ENCODE data around the gene KLHL22.

GRCh38 chr22:20531154-20531403 lies 35.5 kb upstream of the KLHL22 start:
- TF ChIP-seq CTCF (conservative IDR thresholded peaks at IDR 0.05; ENCODE audit: low read depth, low read length) (no peak), POLR2A (IDR thresholded peaks at IDR 0.05; ENCODE audit: low read depth, low read length) (peak; percentile 46; the same call in 1 of the 2 replicates), MAFK (IDR thresholded peaks at IDR 0.05; ENCODE audit: low read depth, low read length) (no peak), FOS (IDR thresholded peaks at IDR 0.05; ENCODE audit: low read depth, low read length) (no peak), RFX5 (IDR thresholded peaks at IDR 0.05; ENCODE audit: low read depth, low read length) (no peak), RAD21 (IDR thresholded peaks at IDR 0.05; ENCODE audit: low read length) (no peak), USF2 (IDR thresholded peaks at IDR 0.05; ENCODE audit: low read depth, low read length) (no peak), CHD1 (IDR thresholded peaks at IDR 0.05; ENCODE audit: low read depth, low read length) (no peak), ELK1 (IDR thresholded peaks at IDR 0.05; ENCODE audit: borderline replicate concordance, low read depth, low read length) (no peak), BHLHE40 (IDR thresholded peaks at IDR 0.05; ENCODE audit: low read depth, low read length) (no peak), SMC3 (IDR thresholded peaks at IDR 0.05; ENCODE audit: low read depth, low read length) (no peak), NFE2L2 (IDR thresholded peaks at IDR 0.05; ENCODE audit: low read depth, low read length) (no peak), MAZ (IDR thresholded peaks at IDR 0.05; ENCODE audit: borderline replicate concordance, low read depth, low read length) (no peak)

Data from IMR-90 (cell line).